ACC112 (cell line): ENCODE data around the gene BNIP2.
"Not testable (repeated sequence)": the region's sequence is repeated elsewhere in the genome, so short reads cannot be mapped to it uniquely, and the experiment has no call there.

ENCODE experiments used
- H2AFZ ChIP-seq: fragments of 200-600 bp; sonication (generic); one replicate; pipeline ENCODE4 v1.6.0; 2017; ENCODE audit warnings: antibody characterized with exemption, low read length; ENCODE audit not compliant: unreplicated experiment
- H3K27ac ChIP-seq: fragments of 200-600 bp; sonication (generic); 2 replicates; pipeline ENCODE4 v1.5.1; 2014; ENCODE audit warnings: low read depth, mild to moderate bottlenecking, antibody characterized with exemption, low read length, moderate library complexity
- H3K27me3 ChIP-seq: fragments of 200-600 bp; sonication (generic); 2 replicates; pipeline ENCODE4 v1.6.1; 2014; ENCODE audit warnings: mild to moderate bottlenecking, antibody characterized with exemption, low read length, moderate library complexity, mixed read lengths; ENCODE audit not compliant: insufficient read depth
- H3K36me3 ChIP-seq: fragments of 200-600 bp; sonication (generic); 2 replicates; pipeline ENCODE4 v1.6.1; 2016; ENCODE audit warnings: mild to moderate bottlenecking, antibody characterized with exemption, low read length, moderate library complexity, mixed read lengths; ENCODE audit not compliant: insufficient read depth
- H3K4me1 ChIP-seq: fragments of 200-600 bp; sonication (generic); one replicate; pipeline ENCODE4 v1.6.1; 2016; ENCODE audit warnings: low read length, mixed read lengths; ENCODE audit not compliant: insufficient read depth, unreplicated experiment, control insufficient read depth
- H3K4me3 ChIP-seq: fragments of 200-600 bp; sonication (generic); 2 replicates; pipeline ENCODE4 v1.5.1; 2014; ENCODE audit warnings: mild to moderate bottlenecking, low read depth, low read length
- H3K79me2 ChIP-seq: fragments of 200-600 bp; sonication (generic); one replicate; pipeline ENCODE4 v1.6.0; 2016; ENCODE audit warnings: low read length; ENCODE audit not compliant: control insufficient read depth, unreplicated experiment, insufficient read depth

BNIP2 gene

DNA sequence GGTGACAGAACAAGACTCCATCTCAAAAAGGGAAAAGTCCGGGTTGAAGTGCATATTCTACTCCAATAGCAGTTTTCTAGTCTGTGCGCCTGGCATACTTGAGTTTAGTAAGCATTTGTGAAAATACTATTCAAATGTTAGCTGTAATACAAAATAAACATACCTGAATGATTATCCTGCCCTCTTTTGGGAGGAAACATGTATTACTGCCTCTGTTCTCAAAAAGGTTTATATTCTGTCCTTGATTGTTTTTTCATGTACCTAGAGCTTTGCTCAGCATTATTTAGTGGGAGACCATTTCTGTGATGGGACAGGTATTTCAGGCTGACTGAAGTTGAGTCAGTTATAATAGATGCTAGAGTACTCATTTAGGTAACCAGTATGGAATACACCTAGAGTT lies 51.6 kb downstream of the BNIP2 start:
- peaks cover 26% of the 10 kb centered on the region for H3K36me3 ChIP-seq
- not testable (repeated sequence) for H3K4me3 ChIP-seq

DNA sequence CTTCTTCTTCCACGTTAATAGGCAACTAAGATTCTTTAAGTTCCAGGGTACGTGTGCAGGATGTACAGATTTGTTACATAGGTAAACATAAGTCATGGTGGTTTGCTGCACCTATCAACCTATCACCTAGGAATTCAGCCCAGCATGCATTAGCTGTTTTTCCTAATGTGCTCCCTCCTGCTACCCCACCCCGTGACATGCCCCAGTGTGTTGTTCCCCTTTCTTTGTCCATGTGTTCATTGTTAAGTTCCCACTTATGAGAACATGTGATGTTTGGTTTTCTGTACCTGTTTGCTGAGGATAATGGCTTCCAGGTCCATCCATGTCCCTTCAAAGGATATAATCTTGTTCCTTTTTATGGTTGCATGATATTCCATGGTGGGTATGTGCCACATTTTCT lies 52.9 kb downstream of the BNIP2 start:
- peaks cover 16% of the 10 kb centered on the region for H3K36me3 ChIP-seq
- H3K4me1 ChIP-seq, result no peaks in the 10 kb centered on the region
- no peak overlapping the region for H3K4me3 ChIP-seq
- H3K27me3 ChIP-seq, result no peaks in the 10 kb centered on the region
- H2AFZ ChIP-seq, result no peak overlapping the region
- no peak overlapping the region for H3K27ac ChIP-seq
- no peaks in the 10 kb centered on the region for H3K79me2 ChIP-seq

More for the DNA sequence above, 51.6 kb downstream of the BNIP2 start:
- H3K79me2 ChIP-seq, H3K27me3 ChIP-seq, H3K27ac ChIP-seq, H3K4me1 ChIP-seq, H2AFZ ChIP-seq: not testable (repeated sequence)

DNA sequence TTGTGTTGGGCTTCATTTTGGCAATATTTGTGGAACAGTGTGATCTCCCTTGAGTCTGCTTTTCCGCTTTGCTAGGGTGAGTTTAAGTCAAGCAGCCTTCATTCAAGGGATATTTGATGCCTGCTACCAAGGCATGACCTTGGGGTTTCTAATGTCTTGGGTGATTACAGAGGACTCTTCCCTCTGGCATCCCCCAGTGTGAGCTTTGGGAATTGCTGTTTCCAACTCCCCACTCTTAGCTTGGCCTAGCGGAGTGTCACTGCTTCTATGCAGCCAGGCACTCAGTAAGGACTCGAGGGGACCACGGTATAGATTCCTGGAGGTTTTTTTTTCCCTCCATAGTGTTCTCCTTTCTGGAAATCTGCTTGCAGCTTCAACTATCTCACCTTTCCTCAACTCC lies 56.4 kb downstream of the BNIP2 start:
- H3K4me1 ChIP-seq, result no peaks in the 10 kb centered on the region
- H3K27ac ChIP-seq, result no peak overlapping the region
- no peak overlapping the region for H2AFZ ChIP-seq
- H3K36me3 ChIP-seq, result peaks cover 5% of the 10 kb centered on the region; the same call in 1 of the 2 replicates
- no peak overlapping the region for H3K4me3 ChIP-seq
- H3K27me3 ChIP-seq, result no peaks in the 10 kb centered on the region
- H3K79me2 ChIP-seq, result no peaks in the 10 kb centered on the region

DNA sequence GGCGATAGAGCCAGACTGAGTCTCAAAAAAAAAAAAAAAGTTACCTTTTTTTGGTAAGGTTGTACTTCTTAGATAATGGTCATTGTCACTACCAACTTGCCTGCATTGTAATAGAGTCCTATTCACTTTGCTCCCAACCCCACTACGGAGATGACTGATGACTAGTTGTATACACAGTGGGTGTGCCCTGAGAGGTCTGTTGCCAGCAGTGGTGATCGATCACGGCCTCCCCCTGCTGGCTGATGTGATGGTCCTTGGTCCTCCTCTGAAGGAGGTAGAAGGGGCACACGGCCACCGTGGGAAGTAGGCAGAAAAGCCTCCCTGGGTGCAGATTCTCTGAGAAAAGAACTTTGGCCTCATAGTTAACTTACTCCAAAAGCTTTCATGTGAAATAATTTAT lies 66.8 kb downstream of the BNIP2 start:
- no peaks in the 10 kb centered on the region for H3K79me2 ChIP-seq
- peaks cover 34% of the 10 kb centered on the region for H3K27me3 ChIP-seq
- no peak overlapping the region for H3K27ac ChIP-seq
- no peak overlapping the region for H2AFZ ChIP-seq
- no peaks in the 10 kb centered on the region for H3K4me1 ChIP-seq
- no peaks in the 10 kb centered on the region for H3K36me3 ChIP-seq
- H3K4me3 ChIP-seq, result no peak overlapping the region

DNA sequence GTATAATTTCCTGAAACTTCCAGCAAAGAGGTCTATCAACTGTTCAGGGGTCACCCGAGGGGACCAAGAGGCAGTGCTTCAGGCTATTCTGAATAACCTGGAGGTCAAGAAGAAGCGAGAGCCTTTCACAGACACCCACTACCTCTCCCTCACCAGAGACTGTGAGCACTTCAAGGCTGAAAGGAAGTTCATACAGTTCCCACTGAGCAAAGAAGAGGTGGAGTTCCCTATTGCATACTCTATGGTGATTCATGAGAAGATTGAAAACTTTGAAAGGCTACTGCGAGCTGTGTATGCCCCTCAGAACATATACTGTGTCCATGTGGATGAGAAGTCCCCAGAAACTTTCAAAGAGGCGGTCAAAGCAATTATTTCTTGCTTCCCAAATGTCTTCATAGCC lies 70.7 kb downstream of the BNIP2 start:
- Histone ChIP-seq H3K4me3 (no peak overlapping the region), H2AFZ (no peak overlapping the region), H3K79me2 (no peaks in the 10 kb centered on the region), H3K27me3 (peaks cover 36% of the 10 kb centered on the region), H3K4me1 (no peaks in the 10 kb centered on the region), H3K36me3 (no peaks in the 10 kb centered on the region), H3K27ac (no peak overlapping the region)

DNA sequence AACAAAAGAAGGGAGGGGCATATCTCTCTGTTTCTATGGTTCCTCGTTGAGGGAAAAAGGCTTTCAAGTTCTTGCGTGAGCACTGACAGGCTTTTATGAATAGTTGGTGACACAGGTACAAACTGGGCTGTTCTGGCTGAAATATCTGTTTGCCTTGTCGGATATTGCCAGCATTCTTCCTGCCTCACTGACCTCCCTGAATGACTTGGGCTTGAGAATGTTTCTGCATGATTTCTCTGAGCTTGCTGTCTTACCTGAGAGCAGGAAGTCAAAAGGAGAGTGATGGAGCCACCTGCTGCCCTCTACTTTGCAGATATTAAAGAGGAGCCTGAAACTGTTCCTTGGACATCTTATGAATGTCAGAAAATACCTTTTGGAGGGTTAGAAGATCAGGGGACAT lies 72.7 kb downstream of the BNIP2 start:
- Histone ChIP-seq H2AFZ (no peak overlapping the region), H3K36me3 (no peaks in the 10 kb centered on the region), H3K27ac (no peak overlapping the region), H3K4me3 (no peak overlapping the region), H3K27me3 (peaks cover 36% of the 10 kb centered on the region), H3K79me2 (no peaks in the 10 kb centered on the region), H3K4me1 (peaks cover 7% of the 10 kb centered on the region)

DNA sequence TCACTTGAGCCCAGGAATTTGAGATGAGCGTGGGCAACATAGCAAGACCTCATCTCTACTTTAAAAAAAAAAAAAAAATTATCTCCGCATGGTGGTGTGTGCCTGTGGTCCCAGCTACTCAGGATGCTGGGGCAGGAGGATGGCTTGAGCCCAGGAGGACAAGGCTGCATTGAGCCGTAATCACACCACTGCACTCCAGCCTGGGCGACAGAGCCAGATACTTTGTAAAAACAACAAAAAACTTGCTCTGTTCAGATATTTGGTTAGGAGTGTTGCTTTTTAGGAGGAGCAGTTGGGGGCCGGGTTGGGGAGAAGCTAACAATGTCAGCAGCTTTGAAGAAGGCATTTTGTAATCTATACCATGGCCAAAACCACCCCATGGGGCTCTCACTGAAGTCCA lies 73.5 kb downstream of the BNIP2 start:
- Histone ChIP-seq H2AFZ (no peak overlapping the region), H3K4me3 (no peak overlapping the region), H3K27ac (no peak overlapping the region), H3K36me3 (no peaks in the 10 kb centered on the region), H3K4me1 (peaks cover 10% of the 10 kb centered on the region), H3K79me2 (no peaks in the 10 kb centered on the region), H3K27me3 (peaks cover 36% of the 10 kb centered on the region)

DNA sequence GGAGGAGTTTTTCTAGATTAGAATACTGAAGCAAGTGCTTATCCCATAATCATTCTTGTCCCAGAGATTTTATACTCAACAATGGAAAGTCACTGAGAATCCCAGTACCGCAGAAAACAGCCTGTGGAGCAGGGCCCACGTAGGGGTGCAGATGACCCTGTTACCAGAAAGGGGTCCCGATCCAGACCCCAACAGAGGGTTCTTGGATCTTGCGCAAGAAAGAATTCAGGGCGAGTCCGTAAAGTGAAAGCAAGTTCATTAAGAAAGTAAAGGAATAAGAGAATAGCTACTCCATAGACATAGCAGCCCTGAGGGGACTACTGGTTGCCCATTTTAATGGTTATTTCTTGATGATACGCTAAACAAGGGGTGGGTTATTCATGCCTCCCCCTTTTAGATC lies 75.0 kb downstream of the BNIP2 start:
- Histone ChIP-seq H3K27me3 (peaks cover 30% of the 10 kb centered on the region), H3K36me3 (no peaks in the 10 kb centered on the region), H2AFZ (no peak overlapping the region), H3K27ac (no peak overlapping the region), H3K79me2 (no peaks in the 10 kb centered on the region), H3K4me1 (peaks cover 10% of the 10 kb centered on the region), H3K4me3 (no peak overlapping the region)

DNA sequence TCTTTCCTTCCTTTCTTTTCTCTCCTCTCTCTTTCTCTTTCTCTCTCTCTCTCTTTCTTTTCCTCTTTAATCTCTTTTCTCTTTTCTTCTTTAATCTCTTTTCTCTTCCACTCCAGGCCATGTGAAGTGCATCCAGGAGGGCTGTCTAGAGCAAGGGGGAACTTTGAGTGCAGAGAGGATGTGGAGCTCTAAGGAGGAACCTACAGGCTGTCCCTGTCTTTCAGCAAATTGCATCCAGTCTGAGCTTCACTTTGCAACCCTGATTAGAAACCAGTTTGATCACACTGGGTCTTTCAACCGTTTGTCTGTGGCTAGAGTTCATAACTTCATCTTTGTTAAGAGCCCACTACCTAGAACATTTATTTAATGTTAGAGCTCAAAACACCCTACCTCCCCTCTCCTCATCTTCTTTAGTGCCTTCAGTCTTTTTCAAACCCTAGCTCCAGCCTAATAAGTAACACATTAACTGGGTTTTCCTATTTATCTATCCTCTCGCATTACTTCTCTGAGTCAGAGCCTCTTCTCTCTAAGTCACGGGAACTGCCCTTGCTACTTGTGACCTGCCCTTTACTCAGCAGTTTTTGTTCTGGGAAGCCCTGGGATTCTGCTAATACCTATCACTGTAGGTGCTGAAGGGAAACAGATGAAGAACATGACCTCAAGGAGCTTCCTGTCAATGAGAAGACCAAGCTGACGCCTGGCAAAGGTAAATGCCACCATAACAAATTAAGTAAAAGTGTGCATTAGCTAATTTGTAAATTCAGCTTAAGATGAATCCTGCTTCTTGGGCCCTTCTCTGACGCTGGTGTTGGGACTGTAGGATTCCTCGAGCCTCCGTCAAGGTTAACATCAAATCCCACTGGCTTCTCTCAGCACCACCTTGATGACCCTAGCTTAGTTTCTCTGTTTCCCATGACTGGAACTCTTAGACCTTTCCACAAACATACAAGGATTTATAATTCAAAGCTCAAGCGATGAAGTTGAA lies 77.6 kb downstream of the BNIP2 start, which contains the start of gene GCNT3:
Gene GCNT3, plus strand, starts transcription at position 508 of the 985 bp plus-strand sequence. CDS start 6,456 bp downstream, outside the sequence.
- Histone ChIP-seq H2AFZ (peak within 1 kb of the TSS; percentile 29), H3K27me3 (peaks cover 9% of the 10 kb centered on the region), H3K4me3 (peak within 1 kb of the TSS; percentile 1; the same call in 1 of the 2 replicates), H3K79me2 (no peaks in the 10 kb centered on the region), H3K4me1 (peaks cover 10% of the 10 kb centered on the region), H3K27ac (peak within 1 kb of the TSS; percentile 14; the same call in 1 of the 2 replicates), H3K36me3 (no peaks in the 10 kb centered on the region)

DNA sequence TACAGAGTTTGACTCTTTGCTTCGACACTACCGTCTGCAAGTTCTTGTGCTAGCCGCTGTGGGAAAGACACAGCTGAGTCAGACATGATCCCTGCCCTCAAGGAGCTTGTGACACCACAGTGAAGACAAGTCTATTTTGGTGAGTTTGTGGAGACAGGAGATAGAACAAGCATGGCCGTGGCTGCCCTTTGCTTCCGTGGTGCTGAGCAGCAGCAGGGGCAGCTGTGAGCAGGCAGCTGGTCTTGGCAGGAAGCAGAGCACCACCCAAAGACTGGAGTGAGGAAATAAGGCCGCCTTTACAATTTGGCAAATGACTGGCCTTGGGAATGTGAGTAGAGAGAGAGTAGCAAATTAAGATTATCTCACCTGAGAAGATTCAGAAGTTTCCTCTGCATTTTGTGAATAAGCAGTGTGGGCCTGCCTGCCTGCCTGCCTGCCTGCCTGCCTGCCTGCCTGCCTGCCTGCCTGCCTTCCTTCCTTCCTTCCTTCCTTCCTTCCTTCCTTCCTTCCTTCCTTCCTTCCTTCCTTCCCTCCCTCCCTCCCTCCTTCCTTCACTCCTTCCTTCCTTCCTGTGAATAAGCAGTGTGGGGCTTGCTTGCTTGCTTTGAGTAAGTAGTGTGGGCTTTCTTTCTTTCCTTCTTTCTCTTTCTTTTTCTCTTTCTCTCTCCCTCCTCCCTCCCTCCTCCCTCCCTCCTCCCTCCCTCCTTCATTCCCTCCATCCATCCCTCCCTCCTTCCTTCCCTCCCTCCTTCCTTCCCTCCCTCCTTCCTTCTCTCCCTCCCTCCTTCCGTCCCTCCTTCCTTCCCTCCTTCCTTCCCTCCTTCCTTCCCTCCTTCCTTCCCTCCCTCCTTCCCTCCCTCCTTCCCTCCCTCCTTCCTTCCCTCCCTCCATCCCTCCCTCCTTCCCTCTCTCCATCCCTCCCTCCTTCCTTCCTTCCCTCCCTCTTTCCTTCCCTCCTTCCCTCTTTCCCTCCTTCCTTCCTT lies 79.1 kb downstream of the BNIP2 start:
- H3K79me2 ChIP-seq, result no peaks in the 10 kb centered on the region
- H2AFZ ChIP-seq, result no peak overlapping the region

More for the DNA sequence above, 79.1 kb downstream of the BNIP2 start:
- H3K27ac ChIP-seq, result no peak overlapping the region
- H3K36me3 ChIP-seq, result no peaks in the 10 kb centered on the region
- no peak overlapping the region for H3K4me3 ChIP-seq
- no peaks in the 10 kb centered on the region for H3K27me3 ChIP-seq
- peaks cover 10% of the 10 kb centered on the region for H3K4me1 ChIP-seq
